ENCODE results near the gene ZNF22.

The ZNF22 gene

GRCh38 chr10:44959247-44960087 lies 41.3 kb upstream of the ZNF22 start, which contains the start of gene RASSF4:
Gene RASSF4 (plus strand): TSS chr10:44959802. CDS start chr10:44970203, 10,401 bp downstream.
- no peaks in the 10 kb centered on the region for H3K79me2 ChIP-seq (ENCODE audit: control insufficient read depth, insufficient read depth, low read length, unreplicated experiment)
- H2AFZ ChIP-seq (ENCODE audit: low read length, unreplicated experiment), result peak within 1 kb of the TSS; percentile 74
- no peaks in the 10 kb centered on the region for H3K36me3 ChIP-seq (ENCODE audit: insufficient read depth, low read length)
- H3K27ac ChIP-seq (ENCODE audit: low read depth, low read length), result no peak within 1 kb of the TSS
- H3K4me1 ChIP-seq (ENCODE audit: control insufficient read depth, insufficient read depth, low read length, unreplicated experiment), result peaks cover 33% of the 10 kb centered on the region
- H3K4me3 ChIP-seq (ENCODE audit: low read depth, low read length), result peak within 1 kb of the TSS; percentile 83
- H3K27me3 ChIP-seq (ENCODE audit: insufficient read depth, low read length), result no peaks in the 10 kb centered on the region

- Histone ChIP-seq H3K27me3 (ENCODE audit: insufficient read depth, low read length) (no peaks in the 10 kb centered on the region), H3K4me1 (ENCODE audit: control insufficient read depth, insufficient read depth, low read length, unreplicated experiment) (peaks cover 36% of the 10 kb centered on the region), H2AFZ (ENCODE audit: low read length, unreplicated experiment) (peak overlapping the region; percentile 70), H3K36me3 (ENCODE audit: insufficient read depth, low read length) (no peaks in the 10 kb centered on the region), H3K79me2 (ENCODE audit: control insufficient read depth, insufficient read depth, low read length, unreplicated experiment) (no peaks in the 10 kb centered on the region), H3K27ac (ENCODE audit: low read depth, low read length) (no peak overlapping the region), H3K4me3 (ENCODE audit: low read depth, low read length) (peak overlapping the region; percentile 83)
Measured at GRCh38 chr10:44960088-44960460, 40.6 kb upstream of the ZNF22 start.

- Histone ChIP-seq H3K27ac (ENCODE audit: low read depth, low read length) (no peak overlapping the region), H3K4me3 (ENCODE audit: low read depth, low read length) (peak overlapping the region; percentile 83), H3K27me3 (ENCODE audit: insufficient read depth, low read length) (no peaks in the 10 kb centered on the region), H3K4me1 (ENCODE audit: control insufficient read depth, insufficient read depth, low read length, unreplicated experiment) (peaks cover 37% of the 10 kb centered on the region), H3K36me3 (ENCODE audit: insufficient read depth, low read length) (no peaks in the 10 kb centered on the region), H3K79me2 (ENCODE audit: control insufficient read depth, insufficient read depth, low read length, unreplicated experiment) (no peaks in the 10 kb centered on the region), H2AFZ (ENCODE audit: low read length, unreplicated experiment) (peak overlapping the region; percentile 70)
Measured at GRCh38 chr10:44960482-44961229, 40.1 kb upstream of the ZNF22 start.

- no peaks in the 10 kb centered on the region for H3K79me2 ChIP-seq (ENCODE audit: control insufficient read depth, insufficient read depth, low read length, unreplicated experiment)
- no peak overlapping the region for H2AFZ ChIP-seq (ENCODE audit: low read length, unreplicated experiment)
- no peak overlapping the region for H3K4me3 ChIP-seq (ENCODE audit: low read depth, low read length)
- no peaks in the 10 kb centered on the region for H3K27me3 ChIP-seq (ENCODE audit: insufficient read depth, low read length)
- H3K27ac ChIP-seq (ENCODE audit: low read depth, low read length), result no peak overlapping the region
- peaks cover 42% of the 10 kb centered on the region for H3K4me1 ChIP-seq (ENCODE audit: control insufficient read depth, insufficient read depth, low read length, unreplicated experiment)
- no peaks in the 10 kb centered on the region for H3K36me3 ChIP-seq (ENCODE audit: insufficient read depth, low read length)
Measured at GRCh38 chr10:44961230-44961571, 39.5 kb upstream of the ZNF22 start.

- no peak overlapping the region for H3K27ac ChIP-seq (ENCODE audit: low read depth, low read length)
- no peaks in the 10 kb centered on the region for H3K79me2 ChIP-seq (ENCODE audit: control insufficient read depth, insufficient read depth, low read length, unreplicated experiment)
- no peak overlapping the region for H2AFZ ChIP-seq (ENCODE audit: low read length, unreplicated experiment)
- H3K4me3 ChIP-seq (ENCODE audit: low read depth, low read length), result no peak overlapping the region
- H3K36me3 ChIP-seq (ENCODE audit: insufficient read depth, low read length), result no peaks in the 10 kb centered on the region
- H3K27me3 ChIP-seq (ENCODE audit: insufficient read depth, low read length), result no peaks in the 10 kb centered on the region
- peaks cover 47% of the 10 kb centered on the region for H3K4me1 ChIP-seq (ENCODE audit: control insufficient read depth, insufficient read depth, low read length, unreplicated experiment)
Measured at GRCh38 chr10:44961931-44962750, 38.6 kb upstream of the ZNF22 start.

GRCh38 chr10:44962870-44963738 lies 37.6 kb upstream of the ZNF22 start:
- H3K79me2 ChIP-seq (ENCODE audit: control insufficient read depth, insufficient read depth, low read length, unreplicated experiment), result no peaks in the 10 kb centered on the region
- H3K36me3 ChIP-seq (ENCODE audit: insufficient read depth, low read length), result no peaks in the 10 kb centered on the region
- H3K4me1 ChIP-seq (ENCODE audit: control insufficient read depth, insufficient read depth, low read length, unreplicated experiment), result peaks cover 48% of the 10 kb centered on the region
- no peak overlapping the region for H3K4me3 ChIP-seq (ENCODE audit: low read depth, low read length)
- H2AFZ ChIP-seq (ENCODE audit: low read length, unreplicated experiment), result no peak overlapping the region
- H3K27ac ChIP-seq (ENCODE audit: low read depth, low read length), result no peak overlapping the region
- no peaks in the 10 kb centered on the region for H3K27me3 ChIP-seq (ENCODE audit: insufficient read depth, low read length)

GRCh38 chr10:44963772-44964633 lies 36.7 kb upstream of the ZNF22 start:
- Histone ChIP-seq H3K36me3 (ENCODE audit: insufficient read depth, low read length) (no peaks in the 10 kb centered on the region), H3K4me3 (ENCODE audit: low read depth, low read length) (no peak overlapping the region), H3K27ac (ENCODE audit: low read depth, low read length) (no peak overlapping the region), H3K27me3 (ENCODE audit: insufficient read depth, low read length) (no peaks in the 10 kb centered on the region), H3K79me2 (ENCODE audit: control insufficient read depth, insufficient read depth, low read length, unreplicated experiment) (no peaks in the 10 kb centered on the region), H2AFZ (ENCODE audit: low read length, unreplicated experiment) (no peak overlapping the region), H3K4me1 (ENCODE audit: control insufficient read depth, insufficient read depth, low read length, unreplicated experiment) (peaks cover 48% of the 10 kb centered on the region)

GRCh38 chr10:44965104-44965503 lies 35.6 kb upstream of the ZNF22 start:
- H3K27me3 ChIP-seq (ENCODE audit: insufficient read depth, low read length), result no peaks in the 10 kb centered on the region

GRCh38 chr10:44965651-44966097 lies 35.0 kb upstream of the ZNF22 start:
- Histone ChIP-seq H3K4me3 (ENCODE audit: low read depth, low read length) (no peak overlapping the region), H3K79me2 (ENCODE audit: control insufficient read depth, insufficient read depth, low read length, unreplicated experiment) (no peaks in the 10 kb centered on the region), H3K27me3 (ENCODE audit: insufficient read depth, low read length) (no peaks in the 10 kb centered on the region), H2AFZ (ENCODE audit: low read length, unreplicated experiment) (no peak overlapping the region), H3K4me1 (ENCODE audit: control insufficient read depth, insufficient read depth, low read length, unreplicated experiment) (peaks cover 40% of the 10 kb centered on the region), H3K27ac (ENCODE audit: low read depth, low read length) (no peak overlapping the region), H3K36me3 (ENCODE audit: insufficient read depth, low read length) (no peaks in the 10 kb centered on the region)

More at GRCh38 chr10:44965104-44965503, 35.6 kb upstream of the ZNF22 start:
- no peaks in the 10 kb centered on the region for H3K36me3 ChIP-seq (ENCODE audit: insufficient read depth, low read length)
- no peaks in the 10 kb centered on the region for H3K79me2 ChIP-seq (ENCODE audit: control insufficient read depth, insufficient read depth, low read length, unreplicated experiment)
- peaks cover 45% of the 10 kb centered on the region for H3K4me1 ChIP-seq (ENCODE audit: control insufficient read depth, insufficient read depth, low read length, unreplicated experiment)
- H2AFZ ChIP-seq (ENCODE audit: low read length, unreplicated experiment), result no peak overlapping the region
- no peak overlapping the region for H3K4me3 ChIP-seq (ENCODE audit: low read depth, low read length)
- no peak overlapping the region for H3K27ac ChIP-seq (ENCODE audit: low read depth, low read length)

Data from ACC112 (cell line).